ENCODE results near the gene LCN10. TPM values are rescaled to one million over a fixed set of nuclear protein-coding genes. Genes with fewer than 3 reads are reported as not detected.

Gene LCN10
- total and polyA plus RNA-seq, 9 of the 15 experiments (the other 6 are each of a cell fraction or from before 2014, with no cell fraction given), result 0.10 to 0.21 (median 0.14) TPM; not detected in 6

DNA sequence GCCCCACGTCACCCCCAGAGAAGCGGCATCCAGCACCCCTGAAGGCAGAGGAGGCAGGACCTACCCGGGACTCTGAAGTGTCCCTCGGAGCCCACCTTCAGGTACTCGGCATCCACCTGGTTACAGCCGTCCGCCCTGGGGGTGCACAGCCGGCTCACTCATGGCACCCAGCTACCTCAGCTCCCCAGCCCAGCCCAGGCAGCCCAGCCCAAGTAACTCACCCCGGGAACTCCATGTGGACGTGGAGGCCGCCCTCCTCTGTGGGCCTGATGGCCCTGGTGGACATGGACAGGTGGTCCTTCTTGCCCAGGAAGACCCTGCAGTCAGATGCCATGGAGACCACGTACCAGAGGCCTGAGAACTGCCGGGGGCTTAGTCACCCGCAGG is 20.9 kb upstream of the LCN10 start:
- WGBS (ENCODE audit: insufficient coverage, low coverage, missing lambda C conversion rate), result 83% methylated on average over 7 of the region's 14 CpGs
- ChIA-PET CTCF (ENCODE audit: low intra/inter-chr PET ratio) (interaction anchor here (0.7 kb wide), 1 partner anchor 21 kb away, joined by 3 read pairs; no protein-coding TSS in a partner anchor), POLR2A (interaction anchor here (0.5 to 1.5 kb wide), 2 partner anchors 37 to 69 kb away, joined by 3 to 4 read pairs; no protein-coding TSS in a partner anchor)
- Histone ChIP-seq H3K4me3 (no peak overlapping the region), H4K20me1 (replicated peaks; ENCODE audit: control insufficient read depth, insufficient read depth, low read length) (no peaks in the 10 kb centered on the region), H3K27ac (ENCODE audit: extremely low read depth, low read depth, low read length) (no peak overlapping the region), H3K36me3 (ENCODE audit: control insufficient read depth, insufficient read depth, low read length) (no peaks in the 10 kb centered on the region), H3K9ac (ENCODE audit: insufficient read depth in 1 of 2, low read depth in 2 of 2, low read length in 2 of 2) (peak overlapping the region in 1 of 2 experiments; percentile 83; a peak in 2 of 4 replicates), H3K27me3 (ENCODE audit: control insufficient read depth in 2 of 2, insufficient read depth in 2 of 2, low read length in 2 of 2) (peaks cover 0 to 5% of the 10 kb centered on the region in 2 experiments; a peak in 1 of 5 replicates), H3K79me2 (ENCODE audit: control insufficient read depth, insufficient read depth, low read length) (no peaks in the 10 kb centered on the region), H3K4me1 (replicated peaks in 1 of 2; ENCODE audit: control insufficient read depth in 2 of 2, insufficient read depth in 2 of 2, low read length in 2 of 2) (peaks cover 16 to 71% of the 10 kb centered on the region in 2 experiments; a peak in 4 of 5 replicates), H3K9me1 (ENCODE audit: control insufficient read depth, insufficient read depth, low read length) (no peaks in the 10 kb centered on the region), H3K4me2 (ENCODE audit: insufficient read depth, low read length) (peak overlapping the region; percentile 58; the same call in 1 of the 2 replicates), H2AFZ (ENCODE audit: low read depth, low read length) (0 out of 2 replicates have a peak overlapping the region, but pooled peaks have one; percentile 80), H3K9me3 (replicated peaks; ENCODE audit: control insufficient read depth, insufficient read depth, low read depth, low read length) (no peaks in the 10 kb centered on the region)
- no peak for ATAC-seq
- BruUV-seq (replicated peaks), result no TSS peak
- FAIRE-seq, result no peak
- TF ChIP-seq SIN3B (IDR thresholded peaks at IDR 0.05; ENCODE audit: low read depth) (no peak), PRMT5 (CRISPR knock-in tag; IDR thresholded peaks at IDR 0.05) (no peak), HCFC1 (IDR thresholded peaks at IDR 0.05; ENCODE audit: low read depth, low read length) (no peak), MED1 (CRISPR knock-in tag; IDR thresholded peaks at IDR 0.05; ENCODE audit: borderline replicate concordance) (0 out of 2 replicates have a peak, but pooled peaks have one; percentile 16), ZZZ3 (IDR thresholded peaks at IDR 0.05) (no peak), DPF2 (IDR thresholded peaks at IDR 0.05) (no peak)
- TF ChIP-seq, protein P1, sequence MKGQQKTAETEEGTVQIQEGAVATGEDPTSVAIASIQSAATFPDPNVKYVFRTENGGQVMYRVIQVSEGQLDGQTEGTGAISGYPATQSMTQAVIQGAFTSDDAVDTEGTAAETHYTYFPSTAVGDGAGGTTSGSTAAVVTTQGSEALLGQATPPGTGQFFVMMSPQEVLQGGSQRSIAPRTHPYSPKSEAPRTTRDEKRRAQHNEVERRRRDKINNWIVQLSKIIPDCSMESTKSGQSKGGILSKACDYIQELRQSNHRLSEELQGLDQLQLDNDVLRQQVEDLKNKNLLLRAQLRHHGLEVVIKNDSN (CRISPR knock-in tag; IDR thresholded peaks at IDR 0.05), result peak; percentile 22; the same call in 1 of the 2 replicates
- no peak for DNase-seq (ENCODE audit: extremely low read depth in 1 of 4, low spot score in 3 of 4)
- in situ Hi-C loops (cut with MboI), result no loop called here
- intact Hi-C loops (cut with micrococcal nuclease), result no loop called here
